ENCODE measurements around the gene PLPP3. TPM values are rescaled to one million over a fixed set of nuclear protein-coding genes. Genes with fewer than 3 reads are reported as not detected.
A peak's percentile ranks its signal among the peaks of the same experiment; 100 is the strongest.

PLPP3 gene
- total and polyA plus RNA-seq, 9 of the 15 experiments (the other 6 are each of a cell fraction or from before 2014, with no cell fraction given), result 0.07 to 0.54 (median 0.20) TPM

- Histone ChIP-seq H4K20me1 (replicated peaks; ENCODE audit: control insufficient read depth, insufficient read depth, low read length) (no peaks in the 10 kb centered on the region), H3K4me3 (no peak overlapping the region), H3K9me1 (ENCODE audit: control insufficient read depth, insufficient read depth, low read length) (no peaks in the 10 kb centered on the region), H3K9ac (ENCODE audit: insufficient read depth in 1 of 2, low read depth in 2 of 2, low read length in 2 of 2) (0 out of 4 replicates have a peak overlapping the region, but pooled peaks of 1 of the 2 experiments have one; percentile 2), H3K9me3 (replicated peaks; ENCODE audit: control insufficient read depth, insufficient read depth, low read depth, low read length) (no peaks in the 10 kb centered on the region), H3K27ac (ENCODE audit: extremely low read depth, low read depth, low read length) (peak overlapping the region; percentile 79), H3K4me2 (ENCODE audit: insufficient read depth, low read length) (peak overlapping the region; percentile 51), H3K79me2 (ENCODE audit: control insufficient read depth, insufficient read depth, low read length) (no peaks in the 10 kb centered on the region), H2AFZ (ENCODE audit: low read depth, low read length) (peak overlapping the region; percentile 95), H3K4me1 (replicated peaks in 1 of 2; ENCODE audit: control insufficient read depth in 2 of 2, insufficient read depth in 2 of 2, low read length in 2 of 2) (peaks cover 4 to 38% of the 10 kb centered on the region in 2 experiments; a peak in 4 of 5 replicates), H3K36me3 (ENCODE audit: control insufficient read depth, insufficient read depth, low read length) (no peaks in the 10 kb centered on the region; the same call in 2 of the 3 replicates), H3K27me3 (ENCODE audit: control insufficient read depth in 2 of 2, insufficient read depth in 2 of 2, low read length in 2 of 2) (no peaks in the 10 kb centered on the region)
- WGBS (ENCODE audit: insufficient coverage, low coverage, missing lambda C conversion rate), result 6% methylated on average over 7 of the region's 7 CpGs
- FAIRE-seq, result peak; percentile 92
- ChIA-PET CTCF (ENCODE audit: low intra/inter-chr PET ratio) (no interaction called here), POLR2A (interaction anchor here (0.9 to 3.0 kb wide), 2 partner anchors 12 to 15 kb away, joined by 3 to 12 read pairs; no protein-coding TSS in a partner anchor)
- intact Hi-C loops (cut with micrococcal nuclease), result loop anchor here (2.0 kb wide), 1 partner anchor 14 kb away; no protein-coding TSS in a partner anchor
- peak; percentile 96 for ATAC-seq
- no TSS peak for BruUV-seq (replicated peaks)
- peak; percentile 62 to 76 (median 64) for DNase-seq (ENCODE audit: extremely low read depth in 1 of 4, low spot score in 3 of 4)
- in situ Hi-C loops (cut with MboI), result no loop called here
- TF ChIP-seq EP300 (IDR thresholded peaks at IDR 0.05; ENCODE audit: low read length), result peak; percentile 28; the same call in 1 of the 2 replicates
- TF ChIP-seq ZNF584 (CRISPR knock-in tag; IDR thresholded peaks at IDR 0.05; ENCODE audit: low read depth), result peak; percentile 44; the same call in 1 of the 2 replicates
- TF ChIP-seq ARID3A (IDR thresholded peaks at IDR 0.05; ENCODE audit: borderline replicate concordance, low read depth, low read length), result 0 out of 2 replicates have a peak, but pooled peaks have one; percentile 16
- TF ChIP-seq ZNF224 (CRISPR knock-in tag; IDR thresholded peaks at IDR 0.05), result no peak
- no peak for TF ChIP-seq THRB (CRISPR knock-in tag; conservative IDR thresholded peaks at IDR 0.05)
- TF ChIP-seq NFRKB (IDR thresholded peaks at IDR 0.05; ENCODE audit: low read depth), result peak; percentile 79
- TF ChIP-seq ZNF449 (CRISPR knock-in tag; IDR thresholded peaks at IDR 0.05), result 0 out of 2 replicates have a peak, but pooled peaks have one; percentile 45
- TF ChIP-seq MAFK (IDR thresholded peaks at IDR 0.05; ENCODE audit: low read length), result peak; percentile 94
- TF ChIP-seq FOSL1 (tag; conservative IDR thresholded peaks at IDR 0.05), result peak; percentile 86
- no peak for TF ChIP-seq ZC3H4 (CRISPR knock-in tag; IDR thresholded peaks at IDR 0.05; ENCODE audit: borderline replicate concordance)
- no peak for TF ChIP-seq ZNF408 (CRISPR knock-in tag; IDR thresholded peaks at IDR 0.05; ENCODE audit: low read depth)
- TF ChIP-seq CREB3 (tag; conservative IDR thresholded peaks at IDR 0.05; ENCODE audit: low read depth), result peak; percentile 95
- no peak for TF ChIP-seq ZNF165 (CRISPR knock-in tag; IDR thresholded peaks at IDR 0.05; ENCODE audit: borderline replicate concordance)
- TF ChIP-seq YY1 (IDR thresholded peaks at IDR 0.05; ENCODE audit: borderline replicate concordance in 1 of 3, control insufficient read depth in 1 of 3, extremely low read depth in 1 of 3, insufficient read depth in 3 of 3, insufficient read length in 1 of 3, insufficient replicate concordance in 2 of 3, low read depth in 1 of 3, low read length in 2 of 3), result peak in 1 of 3 experiments; percentile 1
- peak; percentile 32; the same call in 1 of the 2 replicates for TF ChIP-seq ATF7 (IDR thresholded peaks at IDR 0.05)
These were observed 76.6 kb downstream of the PLPP3 start for GRCh38 chr1:56502700-56503245.
